Suprapubic skin (tissue), 3 donors: Measurements from ENCODE around the gene SKI.

Experiments used
- CTCF ChIP-seq, 2 donors: fragments of 200-600 bp in 1 of 2; fragments of 450-650 bp in 1 of 2; sonication (generic) in 1 of 2; IDR thresholded peaks; one replicate each; pipeline ENCODE4 v1.5.1; 2016 to 2019; ENCODE audit warnings: antibody characterized with exemption in 2 of 2, mild to moderate bottlenecking in 1 of 2, moderate library complexity in 1 of 2
- POLR2AphosphoS5 ChIP-seq, 3 donors: sonication (generic); formaldehyde crosslinking; IDR thresholded peaks; one replicate each; pipeline ENCODE4 v1.6.1; 2017; ENCODE audit warnings: antibody characterized with exemption in 3 of 3

GRCh38 chr1:2192031-2192995 is 35.8 kb upstream of the SKI start:
- no peak for TF ChIP-seq CTCF (IDR thresholded peaks at IDR 0.05)
- TF ChIP-seq POLR2AphosphoS5 (IDR thresholded peaks at IDR 0.05), result no peak
